Measurements from ENCODE around the gene CCSER2.

Gene CCSER2

GRCh38 chr10:84288151-84288550 is 40.2 kb upstream of the CCSER2 start:
- Histone ChIP-seq H3K79me2 (ENCODE audit: insufficient read depth, low read length) (no peaks in the 10 kb centered on the region), H3K4me1 (ENCODE audit: insufficient read depth, low read length, severe bottlenecking) (no peaks in the 10 kb centered on the region), H3K9me3 (ENCODE audit: low read length) (no peaks in the 10 kb centered on the region), H2AFZ (ENCODE audit: low read length) (no peak overlapping the region), H3K27me3 (ENCODE audit: insufficient read depth, low read length) (no peaks in the 10 kb centered on the region), H3K27ac (ENCODE audit: low read depth, low read length, poor library complexity, severe bottlenecking) (no peak overlapping the region), H3F3A (ENCODE audit: insufficient read depth, low read length) (no peaks in the 10 kb centered on the region), H3K9ac (ENCODE audit: low read length) (no peak overlapping the region), H3K4me2 (ENCODE audit: low read length) (no peak overlapping the region), H3K36me3 (ENCODE audit: insufficient read depth, low read length) (no peaks in the 10 kb centered on the region), H3K4me3 (ENCODE audit: low read depth, low read length, poor library complexity, severe bottlenecking) (no peak overlapping the region), H3K9me2 (ENCODE audit: low read depth, low read length) (no peaks in the 10 kb centered on the region), H4K20me1 (ENCODE audit: insufficient read depth, low read length) (no peaks in the 10 kb centered on the region)
- TF ChIP-seq CTCF (IDR thresholded peaks at IDR 0.05; ENCODE audit: low read length), result no peak
- no peak for TF ChIP-seq EZH2 (IDR thresholded peaks at IDR 0.05; ENCODE audit: borderline replicate concordance, low read length)

GRCh38 chr10:84289521-84290200 is 38.7 kb upstream of the CCSER2 start:
- Histone ChIP-seq H3K79me2 (ENCODE audit: insufficient read depth, low read length) (no peaks in the 10 kb centered on the region), H3K27me3 (ENCODE audit: insufficient read depth, low read length) (no peaks in the 10 kb centered on the region), H2AFZ (ENCODE audit: low read length) (no peak overlapping the region), H3K4me3 (ENCODE audit: low read depth, low read length, poor library complexity, severe bottlenecking) (no peak overlapping the region), H3K9me3 (ENCODE audit: low read length) (no peaks in the 10 kb centered on the region), H3K9ac (ENCODE audit: low read length) (no peak overlapping the region), H3K4me2 (ENCODE audit: low read length) (no peak overlapping the region), H3K4me1 (ENCODE audit: insufficient read depth, low read length, severe bottlenecking) (no peaks in the 10 kb centered on the region), H4K20me1 (ENCODE audit: insufficient read depth, low read length) (no peaks in the 10 kb centered on the region), H3K9me2 (ENCODE audit: low read depth, low read length) (no peaks in the 10 kb centered on the region), H3F3A (ENCODE audit: insufficient read depth, low read length) (no peaks in the 10 kb centered on the region), H3K27ac (ENCODE audit: low read depth, low read length, poor library complexity, severe bottlenecking) (no peak overlapping the region), H3K36me3 (ENCODE audit: insufficient read depth, low read length) (no peaks in the 10 kb centered on the region)
- TF ChIP-seq CTCF (IDR thresholded peaks at IDR 0.05; ENCODE audit: low read length) (no peak), EZH2 (IDR thresholded peaks at IDR 0.05; ENCODE audit: borderline replicate concordance, low read length) (no peak)

GRCh38 chr10:84290235-84290634 is 38.2 kb upstream of the CCSER2 start:
- H3K36me3 ChIP-seq (ENCODE audit: insufficient read depth, low read length), result no peaks in the 10 kb centered on the region
- no peaks in the 10 kb centered on the region for H3K4me1 ChIP-seq (ENCODE audit: insufficient read depth, low read length, severe bottlenecking)
- H3K27me3 ChIP-seq (ENCODE audit: insufficient read depth, low read length), result no peaks in the 10 kb centered on the region
- no peaks in the 10 kb centered on the region for H3K9me2 ChIP-seq (ENCODE audit: low read depth, low read length)
- H3F3A ChIP-seq (ENCODE audit: insufficient read depth, low read length), result no peaks in the 10 kb centered on the region
- H2AFZ ChIP-seq (ENCODE audit: low read length), result no peak overlapping the region
- H3K79me2 ChIP-seq (ENCODE audit: insufficient read depth, low read length), result no peaks in the 10 kb centered on the region
- no peaks in the 10 kb centered on the region for H3K9me3 ChIP-seq (ENCODE audit: low read length)
- H3K27ac ChIP-seq (ENCODE audit: low read depth, low read length, poor library complexity, severe bottlenecking), result no peak overlapping the region
- TF ChIP-seq CTCF (IDR thresholded peaks at IDR 0.05; ENCODE audit: low read length) (no peak), EZH2 (IDR thresholded peaks at IDR 0.05; ENCODE audit: borderline replicate concordance, low read length) (no peak)
- no peak overlapping the region for H3K9ac ChIP-seq (ENCODE audit: low read length)
- no peak overlapping the region for H3K4me2 ChIP-seq (ENCODE audit: low read length)
- H3K4me3 ChIP-seq (ENCODE audit: low read depth, low read length, poor library complexity, severe bottlenecking), result no peak overlapping the region
- no peaks in the 10 kb centered on the region for H4K20me1 ChIP-seq (ENCODE audit: insufficient read depth, low read length)
